HL-60/S4 (cell line): ENCODE data around the gene BEND5.

ENCODE experiments used
- in situ Hi-C: fragments of 300-500 bp; cut with MboI; formaldehyde crosslinking; loops from 2 replicates; pipeline ENCODE4 v1.14.3; 2022; ENCODE audit warnings: low sequenced_read_pairs

BEND5 gene, protein sequence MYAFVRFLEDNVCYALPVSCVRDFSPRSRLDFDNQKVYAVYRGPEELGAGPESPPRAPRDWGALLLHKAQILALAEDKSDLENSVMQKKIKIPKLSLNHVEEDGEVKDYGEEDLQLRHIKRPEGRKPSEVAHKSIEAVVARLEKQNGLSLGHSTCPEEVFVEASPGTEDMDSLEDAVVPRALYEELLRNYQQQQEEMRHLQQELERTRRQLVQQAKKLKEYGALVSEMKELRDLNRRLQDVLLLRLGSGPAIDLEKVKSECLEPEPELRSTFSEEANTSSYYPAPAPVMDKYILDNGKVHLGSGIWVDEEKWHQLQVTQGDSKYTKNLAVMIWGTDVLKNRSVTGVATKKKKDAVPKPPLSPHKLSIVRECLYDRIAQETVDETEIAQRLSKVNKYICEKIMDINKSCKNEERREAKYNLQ

DNA sequence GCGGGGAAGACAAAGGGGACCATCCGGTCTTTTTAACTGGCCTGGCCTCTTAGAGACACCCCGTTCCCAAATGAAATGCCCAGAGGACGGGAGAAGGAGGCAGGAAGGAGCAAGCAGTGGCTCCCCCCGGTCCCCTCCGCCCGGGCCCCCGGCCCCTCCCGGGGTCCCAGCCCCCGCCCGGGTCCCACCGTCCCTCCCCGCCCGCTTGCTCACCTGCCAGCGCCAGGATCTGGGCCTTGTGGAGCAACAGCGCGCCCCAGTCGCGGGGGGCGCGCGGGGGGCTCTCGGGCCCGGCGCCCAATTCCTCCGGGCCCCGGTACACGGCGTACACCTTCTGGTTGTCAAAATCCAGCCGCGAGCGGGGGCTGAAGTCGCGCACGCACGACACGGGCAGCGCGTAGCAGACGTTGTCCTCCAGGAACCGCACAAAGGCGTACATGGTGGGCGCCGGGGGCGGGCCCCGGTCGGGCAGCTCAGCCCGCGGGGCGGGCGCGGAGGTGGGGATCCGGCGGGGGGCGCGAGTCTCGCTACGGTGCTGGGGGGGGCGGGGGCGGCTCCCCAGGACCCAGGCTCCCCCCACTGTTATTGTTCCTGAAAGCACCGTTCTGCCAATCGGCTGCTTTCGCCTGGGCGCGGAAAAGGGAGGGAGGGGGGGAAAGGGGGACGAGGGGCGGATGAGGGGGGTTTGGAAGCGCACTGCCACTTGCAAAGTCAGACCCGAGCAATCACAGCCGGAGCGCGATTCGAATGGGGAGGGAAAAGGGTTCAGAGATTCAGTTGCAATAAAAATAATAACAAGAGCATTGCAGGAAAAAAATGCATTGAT is at the start of gene BEND5:
Gene BEND5, minus strand, starts transcription at position 499 of the 826 bp plus-strand sequence. Its CDS starts 60 bp downstream, at position 439.
- in situ Hi-C loops: no loop called here

DNA sequence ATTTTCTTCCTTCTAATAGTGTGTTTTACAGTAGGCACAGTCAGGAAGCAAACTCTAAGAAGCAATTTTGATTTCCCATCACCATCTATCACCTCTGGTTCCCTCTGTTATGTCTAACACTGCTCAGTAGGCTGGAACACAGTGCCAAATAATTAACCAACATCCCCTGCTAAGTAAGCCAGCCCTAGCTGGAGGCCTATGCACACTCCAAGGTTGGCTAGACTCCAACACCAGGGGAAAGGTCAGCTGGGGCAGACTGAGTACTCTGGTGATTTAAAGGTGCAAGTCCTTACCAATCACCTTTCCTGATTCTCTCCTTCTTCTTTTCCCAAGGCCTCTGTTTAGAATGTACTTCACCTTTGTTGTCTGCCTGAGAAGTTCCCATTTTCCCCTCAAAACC is 46.5 kb upstream of the BEND5 start:
- in situ Hi-C loops: loop anchor here (25.0 kb wide), 1 partner anchor 136 kb away; no protein-coding TSS in a partner anchor

DNA sequence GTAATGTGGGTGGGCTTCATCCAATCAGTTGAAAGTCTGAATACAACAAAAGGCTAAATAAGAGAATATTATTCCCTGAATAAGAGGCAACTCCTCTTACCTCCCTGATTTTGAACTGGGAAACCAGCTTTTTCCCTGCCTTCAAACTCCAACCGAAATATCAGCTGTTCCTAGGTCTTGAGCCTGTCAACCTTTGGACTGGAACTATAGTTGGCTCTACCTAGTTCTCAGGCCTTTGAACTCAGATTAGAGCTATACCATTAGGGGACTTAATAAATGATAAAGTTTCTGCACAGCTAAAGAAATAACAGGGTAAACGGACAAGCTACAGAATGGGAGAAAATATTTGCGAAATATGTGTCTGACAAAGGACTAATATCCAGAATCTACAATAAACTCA is 43.8 kb upstream of the BEND5 start:
- in situ Hi-C loops: loop anchor here (25.0 kb wide), 1 partner anchor 133 kb away; no protein-coding TSS in a partner anchor

DNA sequence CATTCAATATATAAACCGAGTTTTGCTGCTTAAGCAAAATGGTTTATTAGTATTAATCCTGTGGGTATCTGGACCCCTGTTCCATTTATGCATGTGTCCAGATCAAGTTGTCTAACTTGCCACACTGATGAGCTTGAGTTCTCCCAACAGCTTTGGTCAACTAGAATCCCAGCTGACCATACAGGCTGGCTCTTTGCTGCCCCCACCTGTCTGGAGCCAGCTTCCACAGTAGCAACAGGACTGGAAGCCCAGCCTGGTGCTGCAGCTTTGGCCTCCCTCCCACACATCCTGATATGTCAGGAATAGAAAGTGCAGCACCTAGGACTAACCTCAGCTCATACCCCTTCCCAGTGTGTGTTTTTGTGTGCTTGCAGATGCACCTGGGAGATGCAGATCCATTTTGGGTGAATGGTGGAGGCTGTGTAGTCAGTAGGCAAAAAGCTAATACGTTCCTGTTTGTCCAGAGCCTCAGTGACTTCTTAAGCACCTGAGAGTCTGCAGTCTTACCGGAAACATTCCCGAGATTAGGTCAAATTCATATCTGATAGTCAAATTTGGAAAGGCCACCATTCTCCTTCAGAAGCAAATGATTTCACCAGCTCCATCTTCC is 40.9 kb upstream of the BEND5 start:
- in situ Hi-C loops: loop anchor here (10.0 to 25.0 kb wide), 2 partner anchors 130 to 243 kb away; no protein-coding TSS in a partner anchor

DNA sequence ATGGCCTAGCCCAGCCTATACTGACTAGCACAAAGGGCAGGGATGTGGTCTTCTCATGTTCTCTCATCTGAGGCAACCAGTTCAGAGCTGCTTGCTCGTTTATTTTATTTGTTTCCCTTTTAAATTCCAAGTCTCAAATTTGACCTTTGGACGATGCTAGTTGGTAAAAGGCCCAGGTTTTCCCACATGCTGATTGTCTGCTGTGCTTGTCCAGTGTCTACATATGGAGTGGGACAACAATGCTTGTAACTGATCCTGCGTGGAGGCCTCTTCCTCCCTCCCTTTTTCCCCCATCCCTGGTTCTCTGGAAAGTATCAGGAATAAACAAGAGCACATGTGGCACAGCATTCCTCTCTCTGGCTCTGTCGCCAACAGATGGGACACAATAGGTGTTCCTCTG is 34.0 kb upstream of the BEND5 start:
- in situ Hi-C loops: loop anchor here (10.0 to 25.0 kb wide), 2 partner anchors 123 to 236 kb away; no protein-coding TSS in a partner anchor

DNA sequence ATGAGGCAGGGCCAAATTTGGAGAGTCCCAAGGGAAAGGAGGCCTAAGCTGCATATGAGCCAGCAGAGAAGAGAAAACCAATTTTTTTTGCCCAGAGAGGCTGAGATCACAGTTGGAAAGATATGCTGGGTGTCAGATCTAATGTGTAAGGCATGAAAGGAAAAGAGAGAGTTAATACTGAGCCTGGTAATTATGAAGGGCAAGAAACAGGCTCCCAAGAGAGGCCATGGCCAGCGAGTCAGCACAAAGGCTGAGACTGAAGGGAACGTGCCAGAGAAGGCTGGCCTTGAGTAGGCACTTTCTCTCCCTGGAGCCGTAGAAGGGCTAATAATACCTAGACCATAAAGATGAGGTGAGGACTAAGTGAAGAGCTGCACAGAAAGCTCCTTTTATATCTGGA is 31.8 kb upstream of the BEND5 start:
- in situ Hi-C loops: loop anchor here (25.0 kb wide), 1 partner anchor 121 kb away; no protein-coding TSS in a partner anchor

DNA sequence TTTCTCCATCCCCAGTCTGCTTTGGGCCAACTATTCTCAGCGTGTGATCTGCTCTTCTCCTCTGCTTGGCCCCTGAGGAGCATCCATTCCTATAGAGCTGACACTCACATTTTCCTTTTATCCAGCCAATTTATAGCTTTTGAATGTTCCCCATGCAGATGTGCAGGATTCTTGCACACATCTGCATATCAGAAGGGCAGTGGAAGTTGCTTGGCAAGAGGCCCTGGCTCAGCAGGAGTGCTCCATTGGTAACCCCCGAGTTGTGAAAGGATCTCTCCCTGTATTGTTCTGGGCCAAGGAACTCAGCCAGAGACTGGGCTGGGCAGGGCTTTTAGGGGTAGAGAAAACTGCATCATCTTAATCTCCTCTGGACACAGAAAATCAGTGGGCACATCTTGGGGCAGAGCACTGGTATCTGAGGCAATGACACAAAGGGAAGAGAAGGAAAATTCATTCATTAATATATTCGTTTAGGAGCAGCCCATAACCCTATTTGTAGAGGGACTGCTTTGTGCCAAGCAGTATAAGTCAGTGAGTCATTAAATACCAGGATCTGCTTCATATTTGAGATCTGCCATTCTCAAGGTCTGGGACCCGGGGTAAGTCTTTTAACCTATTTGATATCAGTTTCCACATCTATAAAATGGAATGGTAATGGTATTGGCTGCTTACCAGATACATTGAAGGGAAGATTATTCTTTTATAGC is 31.0 kb upstream of the BEND5 start:
- in situ Hi-C loops: loop anchor here (25.0 kb wide), 1 partner anchor 120 kb away; no protein-coding TSS in a partner anchor

DNA sequence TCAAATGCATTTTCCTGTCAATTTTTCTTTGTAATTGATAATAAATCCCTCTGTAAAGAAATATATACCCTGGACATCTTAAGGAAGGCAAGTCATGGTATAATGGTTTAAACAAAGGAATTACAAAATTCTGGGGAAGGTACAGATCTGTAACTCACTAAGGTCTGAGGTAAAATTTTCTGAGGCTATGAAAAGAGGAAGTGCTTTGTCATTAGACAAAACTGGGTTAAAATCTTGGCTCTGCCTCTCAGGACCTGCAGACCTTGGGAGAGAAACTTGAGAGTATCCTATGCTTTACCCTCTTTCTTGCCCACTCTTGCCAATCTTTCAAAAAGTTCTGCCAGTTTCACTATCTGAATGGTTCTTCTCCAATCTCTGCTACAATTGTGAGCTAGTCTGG is 26.8 kb upstream of the BEND5 start:
- in situ Hi-C loops: loop anchor here (25.0 kb wide), 1 partner anchor 116 kb away; no protein-coding TSS in a partner anchor

DNA sequence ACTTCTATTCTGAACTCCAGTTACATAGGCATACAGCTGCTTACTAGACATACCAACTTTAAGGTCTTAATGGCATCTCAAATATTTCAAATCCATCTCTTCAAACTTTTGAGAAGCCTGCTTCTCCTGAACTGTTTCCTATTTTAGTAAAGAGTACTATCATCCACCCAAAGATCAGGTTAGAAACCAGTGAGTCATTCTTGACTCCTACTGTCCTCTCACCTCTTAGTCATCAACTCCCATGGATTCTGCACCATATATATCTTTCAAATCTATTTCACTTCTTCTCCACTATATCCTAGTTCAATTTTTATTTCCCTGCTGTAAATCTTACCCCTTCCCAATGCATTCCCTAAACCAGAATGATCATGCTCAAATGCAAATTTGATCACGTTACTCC is 18.1 kb upstream of the BEND5 start:
- in situ Hi-C loops: no loop called here

DNA sequence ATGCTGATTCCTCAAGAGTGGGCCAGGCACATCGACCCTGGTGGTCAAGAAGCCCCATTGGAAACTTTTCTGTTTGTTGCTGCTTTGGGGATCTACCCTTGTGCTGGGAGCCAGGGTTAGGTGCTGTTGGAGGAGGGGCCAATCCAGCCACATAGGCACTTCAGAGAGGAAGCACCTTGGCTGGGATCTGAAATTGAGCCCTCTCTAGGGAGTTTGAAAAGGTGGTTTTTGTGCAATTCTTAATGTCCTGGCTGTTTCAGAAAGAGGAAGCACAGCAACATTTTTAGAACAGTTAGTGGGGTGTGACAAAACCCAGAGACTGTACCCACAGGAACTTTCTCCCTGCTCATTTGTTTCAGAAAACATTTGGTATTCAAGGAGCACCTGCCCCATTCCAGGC is 17.2 kb upstream of the BEND5 start:
- in situ Hi-C loops: no loop called here

DNA sequence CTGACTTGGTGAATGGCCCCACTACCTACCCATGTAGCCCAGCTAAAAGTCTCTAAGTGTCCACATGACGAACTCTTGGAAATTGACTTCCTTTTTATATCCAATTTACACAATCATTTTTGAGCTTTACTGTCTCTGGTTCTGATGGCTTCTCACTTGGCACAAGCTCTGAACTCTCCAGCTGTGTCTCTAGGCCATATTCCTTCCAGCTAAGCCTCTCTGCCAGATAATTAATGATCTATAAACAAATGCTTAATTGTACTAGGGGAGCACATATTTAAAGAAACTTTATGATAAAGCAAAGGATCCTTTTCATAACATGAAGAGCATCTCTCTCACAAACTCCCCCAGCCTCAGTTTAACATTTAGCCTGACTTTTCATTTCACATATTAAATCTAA is 16.3 kb upstream of the BEND5 start:
- in situ Hi-C loops: no loop called here

DNA sequence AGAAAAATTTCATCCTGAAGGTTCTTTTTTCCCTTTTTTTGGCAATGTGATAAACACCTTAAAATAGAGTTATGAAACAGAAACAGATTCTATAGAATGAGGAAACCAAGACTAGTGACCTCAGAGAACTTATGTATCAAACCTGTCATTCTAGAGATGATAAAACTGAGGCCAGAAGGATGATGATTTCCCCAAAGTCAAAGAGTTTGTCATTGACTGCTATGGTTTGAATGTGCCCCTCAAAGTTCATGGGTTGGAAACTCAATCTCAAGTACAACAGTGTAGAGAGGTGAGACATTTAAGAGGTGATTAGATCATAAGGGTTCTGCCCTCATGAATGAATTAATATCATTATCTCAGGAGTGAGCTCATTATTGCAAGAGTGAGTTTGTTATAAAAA is 13.7 kb upstream of the BEND5 start:
- in situ Hi-C loops: no loop called here

DNA sequence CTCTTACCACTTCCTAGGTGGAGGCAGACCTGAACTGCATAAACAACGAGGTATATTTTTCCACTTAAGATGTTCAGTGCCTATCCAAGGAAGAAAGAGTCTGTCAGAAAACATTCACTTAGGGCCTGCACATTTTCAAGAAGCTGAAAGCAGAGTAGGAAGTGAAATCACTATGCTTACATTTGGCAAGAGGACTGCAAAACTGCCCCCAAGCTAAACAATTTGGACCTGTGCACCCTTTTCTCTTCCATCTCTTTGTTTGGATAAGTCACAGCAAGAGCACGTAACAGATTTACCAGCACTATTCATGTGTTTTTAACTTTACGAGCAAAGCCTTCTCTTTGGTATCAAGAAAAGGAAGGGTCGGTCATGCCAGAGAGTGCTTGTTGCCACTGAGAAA is 13.2 kb upstream of the BEND5 start:
- in situ Hi-C loops: no loop called here

DNA sequence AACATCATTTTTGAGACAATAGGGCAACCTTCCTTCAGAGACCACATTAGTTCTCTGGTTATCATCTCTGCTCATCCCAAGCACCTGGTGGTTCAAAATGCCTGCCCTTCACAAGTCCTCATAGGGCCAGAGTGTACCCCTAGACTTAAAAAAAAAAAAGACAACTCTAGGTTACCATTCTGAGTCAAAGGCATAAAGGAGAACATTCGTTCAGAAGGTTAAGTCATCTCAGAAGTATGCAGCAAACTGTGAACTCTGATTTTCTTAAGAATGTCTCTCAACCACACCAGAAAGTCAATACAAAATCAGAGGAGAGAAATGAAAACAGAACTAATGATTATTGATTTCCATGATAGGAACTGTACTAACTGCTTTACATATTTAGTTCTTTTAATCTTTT is 9.2 kb upstream of the BEND5 start:
- in situ Hi-C loops: no loop called here

DNA sequence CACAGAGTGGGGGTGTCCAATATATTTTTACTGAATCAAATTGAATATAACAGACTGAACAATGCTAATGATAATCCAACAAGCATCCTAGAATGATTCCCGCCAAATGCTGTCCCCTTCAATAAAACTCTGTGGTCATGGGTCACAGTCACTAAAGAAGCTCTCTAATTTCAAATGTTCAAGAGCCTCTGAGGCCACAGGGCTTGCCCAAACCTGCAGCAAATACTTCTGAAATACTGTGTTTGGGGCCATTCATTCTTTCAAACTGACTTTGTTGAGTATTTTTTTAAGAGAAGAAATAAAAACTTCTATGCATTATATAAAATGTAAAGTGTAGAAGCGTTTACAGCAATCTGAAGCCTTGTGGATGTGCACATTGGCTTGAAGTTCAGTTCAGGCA is 7.6 kb upstream of the BEND5 start:
- in situ Hi-C loops: no loop called here

DNA sequence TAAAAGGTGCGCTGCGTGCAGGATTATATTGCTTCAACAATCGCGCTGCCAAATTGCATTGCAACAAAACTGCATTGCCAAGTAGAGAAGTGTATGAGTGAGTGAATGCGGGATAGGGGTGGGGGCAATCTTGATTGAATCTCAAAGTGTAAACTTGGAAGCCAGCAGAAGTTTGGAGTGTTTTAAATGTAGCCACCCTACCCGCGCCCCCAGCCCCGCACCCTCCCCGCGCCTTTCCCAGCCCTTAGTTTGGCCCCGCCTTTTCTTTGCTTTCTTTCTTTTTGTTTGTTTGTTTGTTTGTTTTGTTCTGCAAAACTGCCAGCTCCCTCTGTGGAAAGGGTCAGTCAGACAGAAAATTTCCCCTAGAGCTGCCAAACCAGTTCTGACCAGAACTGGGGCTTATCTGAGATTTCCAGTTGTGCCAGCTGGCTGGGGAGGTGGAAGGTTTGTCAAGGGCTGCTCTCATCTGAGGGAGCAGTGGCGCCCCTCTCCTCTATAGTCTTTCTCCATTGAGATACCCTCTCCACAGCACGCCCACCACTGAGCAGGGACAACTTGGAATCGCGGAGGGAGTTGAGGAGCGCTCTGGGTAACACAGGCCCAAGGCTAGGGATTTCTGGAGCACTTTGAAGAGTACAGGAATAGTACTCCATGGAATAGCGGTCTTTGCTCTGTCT is 666 bp upstream of the BEND5 start:
- in situ Hi-C loops: no loop called here

DNA sequence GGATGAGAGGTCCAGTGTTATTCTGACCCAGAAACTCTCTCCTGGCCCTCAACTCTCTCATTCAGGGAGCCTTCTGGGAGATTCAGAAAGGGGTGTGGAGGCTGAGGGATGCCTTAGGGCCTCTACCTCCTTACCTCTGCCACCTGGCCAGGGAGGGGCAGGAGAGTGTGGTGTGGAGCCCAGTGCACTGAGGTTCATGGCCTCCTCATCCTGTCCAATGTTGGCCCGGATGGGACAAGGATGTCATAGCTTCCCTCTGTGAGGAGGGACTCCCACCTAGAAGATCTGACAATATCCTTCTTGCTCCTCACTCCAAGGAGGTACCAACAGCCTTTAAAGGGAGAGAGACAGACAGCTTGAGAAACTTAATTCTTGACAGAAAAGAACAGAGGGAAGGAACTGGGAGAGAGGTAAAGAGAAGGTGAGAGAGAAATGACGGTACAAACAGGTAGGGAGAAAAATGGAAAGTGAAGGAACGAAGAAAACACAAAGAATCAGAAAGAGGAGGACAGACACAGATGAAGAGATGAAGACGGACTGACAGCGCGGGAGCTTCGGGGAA is 779 bp downstream of the BEND5 start:
- in situ Hi-C loops: no loop called here

DNA sequence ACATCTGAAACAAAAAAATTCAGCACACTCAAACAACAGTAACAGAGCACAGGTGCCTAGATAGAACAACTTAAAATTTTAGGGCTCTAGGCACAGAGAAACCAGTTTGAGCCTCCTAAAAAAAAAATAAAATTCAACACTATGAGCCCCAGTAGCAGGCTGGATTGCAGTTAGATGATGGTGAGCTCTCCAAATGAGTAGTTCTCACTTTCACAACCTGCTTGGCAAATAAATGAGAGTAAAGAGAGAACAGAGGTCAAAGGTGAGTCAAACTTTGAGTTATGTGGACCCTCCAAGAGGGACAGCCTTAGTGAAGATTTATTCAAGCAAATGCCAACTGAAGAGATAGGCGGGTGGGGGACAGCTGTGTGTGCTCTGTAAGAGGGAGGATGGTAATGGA is 3.6 kb downstream of the BEND5 start:
- in situ Hi-C loops: no loop called here

DNA sequence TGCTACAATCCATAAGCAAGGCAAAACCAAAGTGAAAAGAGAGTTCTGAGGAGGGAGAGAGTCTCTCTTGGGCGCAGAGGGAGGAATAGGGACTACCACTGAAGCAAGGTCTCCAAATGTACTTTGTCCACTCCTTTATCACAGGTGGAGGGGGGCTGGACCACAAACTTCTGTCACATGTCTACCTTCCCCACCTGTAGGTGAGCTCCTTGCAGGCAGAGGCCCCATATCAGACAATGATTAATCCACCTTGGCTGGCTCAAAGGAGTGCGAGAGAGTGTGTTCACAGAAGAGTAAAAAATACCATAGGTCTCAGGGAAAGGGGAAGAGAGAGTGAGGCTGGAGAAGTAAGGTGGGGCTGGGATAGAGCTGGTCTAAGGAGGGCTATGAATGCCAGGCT is 4.5 kb downstream of the BEND5 start:
- in situ Hi-C loops: no loop called here

DNA sequence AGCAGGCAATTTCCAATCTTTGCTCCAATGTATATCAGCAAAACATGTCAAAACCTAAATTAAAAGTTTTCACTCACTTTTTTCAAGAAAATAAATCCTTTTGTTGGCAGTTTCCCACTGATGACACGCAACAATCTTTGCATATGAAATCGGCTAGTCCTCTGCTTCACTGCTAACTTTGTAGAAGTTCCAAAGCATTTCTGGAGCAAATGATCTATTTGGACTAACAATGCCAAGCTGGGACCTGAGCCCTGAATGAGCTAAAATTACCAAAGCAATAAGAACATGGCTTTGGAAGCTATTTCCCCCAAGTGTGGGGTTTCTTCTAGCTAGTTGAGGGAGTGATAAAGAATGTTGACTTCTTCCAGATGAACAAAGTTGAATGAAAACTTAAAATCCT is 5.1 kb downstream of the BEND5 start:
- in situ Hi-C loops: no loop called here
